HL-60 (cell line): ENCODE results near the gene GIMAP1.

Experiments used
- DNase-seq, 2 experiments: peaks; one replicate each; pipeline ENCODE4 v3.0.0-alpha.2; 2010 to 2020; ENCODE audit warnings: low read depth in 1 of 2, low spot score in 1 of 2
- H3K27ac ChIP-seq: fragments of 250-450 bp; sonication (Bioruptor Pico); replicated peaks from 2 replicates; pipeline ENCODE4 v1.5.1; 2020; ENCODE audit warnings: mild to moderate bottlenecking, moderate library complexity
- H3K27me3 ChIP-seq: fragments of 250-450 bp; sonication (Bioruptor Pico); 2 replicates; pipeline ENCODE4 v1.5.1; 2021; ENCODE audit warnings: mild to moderate bottlenecking, moderate library complexity; ENCODE audit not compliant: insufficient read depth, poor library complexity, severe bottlenecking
- H3K4me3 ChIP-seq: replicated peaks from 2 replicates; pipeline ENCODE4 v1.5.1; 2011; ENCODE audit warnings: mild to moderate bottlenecking, control low read depth, low read length; ENCODE audit not compliant: insufficient read depth
- CTCF ChIP-seq: IDR thresholded peaks from one replicate; pipeline ENCODE4 v1.5.1; 2011; ENCODE audit warnings: low read length, control low read depth, inconsistent platforms; ENCODE audit not compliant: insufficient read depth
- GABPA ChIP-seq: IDR thresholded peaks from 2 replicates; pipeline ENCODE4 v1.6.1; 2012; ENCODE audit warnings: low read depth
- POLR2AphosphoS5 ChIP-seq: IDR thresholded peaks from 2 replicates; pipeline ENCODE4 v1.6.1; 2012; ENCODE audit warnings: low read depth
- REST ChIP-seq: IDR thresholded peaks from 2 replicates; pipeline ENCODE4 v1.6.1; 2012; ENCODE audit warnings: low read depth; ENCODE audit not compliant: insufficient replicate concordance
- SPI1 ChIP-seq: IDR thresholded peaks from 2 replicates; pipeline ENCODE4 v1.6.1; 2012; ENCODE audit warnings: low read depth, mild to moderate bottlenecking, borderline replicate concordance

The GIMAP1 gene

GRCh38 chr7:150734254-150734653, 17.8 kb downstream of the GIMAP1 start:
- no peak overlapping the region for H3K4me3 ChIP-seq
- H3K27ac ChIP-seq = no peak overlapping the region
- no peak for TF ChIP-seq GABPA
- no peak for TF ChIP-seq CTCF
- no peak for TF ChIP-seq REST
- no peak for TF ChIP-seq SPI1
- no peak for TF ChIP-seq POLR2AphosphoS5
- H3K27me3 ChIP-seq = no peaks in the 10 kb centered on the region
- no peak for DNase-seq

DNA sequence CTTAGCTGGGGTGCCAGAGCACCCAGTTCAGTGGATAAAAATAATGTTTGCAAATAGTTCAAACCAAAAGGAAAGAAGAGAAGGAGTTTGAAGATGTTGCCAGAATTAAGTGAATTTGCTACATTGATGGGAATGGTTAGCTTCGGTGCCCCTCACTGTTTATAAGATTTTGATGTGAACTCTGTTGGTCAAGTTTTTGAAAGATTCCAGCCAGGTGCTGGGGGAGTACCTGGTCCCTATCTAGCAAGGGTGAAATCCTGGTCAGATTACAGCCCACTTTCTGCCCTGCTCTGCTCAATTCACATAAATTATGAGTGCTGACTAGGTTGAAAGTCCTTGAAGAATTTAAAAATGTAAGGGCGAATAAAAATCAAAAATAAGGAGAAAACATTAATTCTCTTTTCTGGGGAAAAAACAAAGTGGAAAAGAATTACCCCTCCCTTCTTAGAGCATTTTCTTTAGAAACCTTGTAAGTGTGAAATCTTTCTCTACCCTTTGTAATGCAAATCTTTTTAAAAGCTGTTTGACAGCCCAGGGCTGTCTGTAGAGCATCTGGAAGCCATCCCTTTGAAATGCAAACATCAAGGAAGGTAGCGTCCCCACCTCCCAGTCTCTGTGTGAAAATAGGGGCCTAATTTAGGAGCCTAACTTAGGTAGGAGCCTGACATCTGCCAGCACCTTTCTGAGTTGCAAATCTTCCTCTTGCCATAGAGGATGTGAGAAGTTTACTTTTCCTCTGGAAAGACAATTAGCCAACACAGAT, 19.4 kb downstream of the GIMAP1 start:
- H3K4me3 ChIP-seq = no peak overlapping the region
- H3K27me3 ChIP-seq = no peaks in the 10 kb centered on the region
- no peak for TF ChIP-seq CTCF
- no peak for TF ChIP-seq SPI1
- DNase-seq = no peak
- H3K27ac ChIP-seq = no peak overlapping the region

- Histone ChIP-seq H3K27me3 (no peaks in the 10 kb centered on the region), H3K27ac (no peak overlapping the region), H3K4me3 (no peak overlapping the region)
- TF ChIP-seq REST (no peak), GABPA (no peak), SPI1 (no peak), CTCF (no peak), POLR2AphosphoS5 (no peak)
- no peak for DNase-seq
Measured at GRCh38 chr7:150736864-150737263, 20.5 kb downstream of the GIMAP1 start.
